ENCODE data around the gene FBXO22. TPM values are rescaled to one million over a fixed set of nuclear protein-coding genes. Genes with fewer than 3 reads are reported as not detected.

Gene FBXO22
- total RNA-seq, 1 experiment from 2014 or later: 47.7 TPM

DNA sequence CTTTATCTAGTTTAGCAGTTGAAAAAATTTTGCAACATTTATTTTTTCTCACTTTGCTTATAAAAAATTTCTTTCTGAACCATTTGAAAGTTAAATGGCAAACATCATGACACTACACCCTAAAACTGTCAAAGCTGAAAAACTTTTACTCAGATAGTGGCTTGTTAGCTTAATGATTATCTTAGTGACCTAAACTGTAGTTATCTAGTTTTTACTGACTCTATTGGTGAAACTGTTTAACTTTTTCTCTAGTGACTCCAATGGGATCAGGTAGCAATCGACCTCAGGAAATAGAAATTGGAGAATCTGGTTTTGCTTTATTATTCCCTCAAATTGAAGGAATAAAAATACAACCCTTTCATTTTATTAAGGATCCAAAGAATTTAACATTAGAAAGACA is 13.3 kb downstream of the FBXO22 start:
- intact Hi-C loops (cut with micrococcal nuclease; ENCODE audit: unreplicated experiment): no loop called here

DNA sequence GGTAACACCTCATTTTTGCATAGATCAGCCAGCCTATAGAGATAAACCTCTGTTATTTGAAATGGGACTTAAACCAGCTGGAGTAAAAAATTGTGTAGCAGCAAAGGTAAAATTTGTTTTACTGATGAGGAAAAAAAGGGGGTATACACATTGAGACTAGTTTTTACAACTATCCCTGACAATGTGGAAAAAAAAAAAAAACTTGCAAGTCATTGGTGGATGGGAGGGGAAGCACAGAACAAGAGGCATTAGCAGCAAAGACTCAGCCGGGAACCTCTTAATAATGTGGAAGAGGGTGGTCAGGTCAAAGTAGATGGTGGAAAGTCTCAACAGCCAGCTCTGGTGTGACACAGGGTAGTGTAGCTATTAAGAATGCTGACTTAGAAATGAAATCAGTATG is 14.5 kb downstream of the FBXO22 start:
- no peak overlapping the region for H3K27ac Mint-ChIP-seq (ENCODE audit: unreplicated experiment)
- no TSS peak for BruUV-seq (replicated peaks)
- POLR2A ChIA-PET: no interaction called here
- H3K4me3 Mint-ChIP-seq (ENCODE audit: unreplicated experiment): no peak overlapping the region
- CTCF ChIA-PET: no interaction called here
- Histone ChIP-seq H3K9me3 (no peaks in the 10 kb centered on the region), H3K4me3 (ENCODE audit: low read depth, low read length) (no peak overlapping the region), H3K36me3 (ENCODE audit: control insufficient read depth, insufficient read depth, low read length) (peaks cover 2% of the 10 kb centered on the region), H3K4me1 (peaks cover 5% of the 10 kb centered on the region; the same call in 1 of the 2 replicates), H3K27me3 (replicated peaks; ENCODE audit: control insufficient read depth, insufficient read depth, low read length) (no peaks in the 10 kb centered on the region)
- intact Hi-C loops (cut with micrococcal nuclease; ENCODE audit: unreplicated experiment): no loop called here
- no peak for DNase-seq
- H3K9me3 Mint-ChIP-seq (ENCODE audit: unreplicated experiment): no peaks in the 10 kb centered on the region
- H3K27me3 Mint-ChIP-seq (ENCODE audit: insufficient read depth, unreplicated experiment): no peaks in the 10 kb centered on the region
- TF ChIP-seq, protein P1, sequence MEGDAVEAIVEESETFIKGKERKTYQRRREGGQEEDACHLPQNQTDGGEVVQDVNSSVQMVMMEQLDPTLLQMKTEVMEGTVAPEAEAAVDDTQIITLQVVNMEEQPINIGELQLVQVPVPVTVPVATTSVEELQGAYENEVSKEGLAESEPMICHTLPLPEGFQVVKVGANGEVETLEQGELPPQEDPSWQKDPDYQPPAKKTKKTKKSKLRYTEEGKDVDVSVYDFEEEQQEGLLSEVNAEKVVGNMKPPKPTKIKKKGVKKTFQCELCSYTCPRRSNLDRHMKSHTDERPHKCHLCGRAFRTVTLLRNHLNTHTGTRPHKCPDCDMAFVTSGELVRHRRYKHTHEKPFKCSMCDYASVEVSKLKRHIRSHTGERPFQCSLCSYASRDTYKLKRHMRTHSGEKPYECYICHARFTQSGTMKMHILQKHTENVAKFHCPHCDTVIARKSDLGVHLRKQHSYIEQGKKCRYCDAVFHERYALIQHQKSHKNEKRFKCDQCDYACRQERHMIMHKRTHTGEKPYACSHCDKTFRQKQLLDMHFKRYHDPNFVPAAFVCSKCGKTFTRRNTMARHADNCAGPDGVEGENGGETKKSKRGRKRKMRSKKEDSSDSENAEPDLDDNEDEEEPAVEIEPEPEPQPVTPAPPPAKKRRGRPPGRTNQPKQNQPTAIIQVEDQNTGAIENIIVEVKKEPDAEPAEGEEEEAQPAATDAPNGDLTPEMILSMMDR (IDR thresholded peaks at IDR 0.05; ENCODE audit: insufficient read depth in 1 of 2, low read depth in 1 of 2, low read length in 1 of 2, severe bottlenecking in 1 of 2, unreplicated experiment in 1 of 2): no peak
- H3K36me3 Mint-ChIP-seq (ENCODE audit: insufficient read depth, unreplicated experiment): peaks cover 48% of the 10 kb centered on the region
- no peaks in the 10 kb centered on the region for H3K4me1 Mint-ChIP-seq (ENCODE audit: low read depth, unreplicated experiment)

More for the DNA sequence above, 13.3 kb downstream of the FBXO22 start:
- CTCF ChIA-PET: interaction anchor here (0.6 kb wide), 2 partner anchors 12 to 107 kb away, joined by 3 to 4 read pairs; no protein-coding TSS in a partner anchor
- Histone ChIP-seq H3K4me1 (peaks cover 5% of the 10 kb centered on the region; the same call in 1 of the 2 replicates), H3K27me3 (replicated peaks; ENCODE audit: control insufficient read depth, insufficient read depth, low read length) (no peaks in the 10 kb centered on the region), H3K9me3 (no peaks in the 10 kb centered on the region), H3K4me3 (ENCODE audit: low read depth, low read length) (no peak overlapping the region), H3K36me3 (ENCODE audit: control insufficient read depth, insufficient read depth, low read length) (peaks cover 2% of the 10 kb centered on the region)
- Mint-ChIP-seq H3K9me3 (ENCODE audit: unreplicated experiment) (no peaks in the 10 kb centered on the region), H3K4me1 (ENCODE audit: low read depth, unreplicated experiment) (no peaks in the 10 kb centered on the region), H3K27me3 (ENCODE audit: insufficient read depth, unreplicated experiment) (no peaks in the 10 kb centered on the region), H3K36me3 (ENCODE audit: insufficient read depth, unreplicated experiment) (peaks cover 45% of the 10 kb centered on the region), H3K27ac (ENCODE audit: unreplicated experiment) (no peak overlapping the region), H3K4me3 (ENCODE audit: unreplicated experiment) (no peak overlapping the region)
- TF ChIP-seq, protein P1 (IDR thresholded peaks at IDR 0.05; ENCODE audit: insufficient read depth in 1 of 2, low read depth in 1 of 2, low read length in 1 of 2, severe bottlenecking in 1 of 2, unreplicated experiment in 1 of 2): no peak
- DNase-seq: no peak
- POLR2A ChIA-PET: no interaction called here
- no TSS peak for BruUV-seq (replicated peaks)

DNA sequence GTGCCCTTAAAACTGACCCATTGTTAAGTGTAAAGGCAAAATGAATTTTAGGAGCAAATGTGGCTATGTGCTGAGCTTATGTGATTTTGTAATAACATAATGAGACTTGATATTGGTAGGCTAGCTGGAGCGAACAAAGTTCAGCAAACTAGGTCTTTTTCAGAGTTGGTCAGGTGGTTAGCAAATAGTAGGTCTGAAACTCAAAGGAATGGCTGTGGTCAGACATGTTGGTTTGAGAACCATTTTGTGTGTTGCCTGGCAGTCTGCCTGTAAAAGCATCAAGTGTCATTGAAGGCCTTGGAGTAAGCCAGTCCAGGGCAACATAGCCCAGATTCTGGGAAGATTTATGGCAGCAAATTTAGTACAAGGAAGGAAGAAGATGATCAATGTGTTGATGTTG is 16.4 kb downstream of the FBXO22 start:
- peaks cover 33% of the 10 kb centered on the region for H3K36me3 Mint-ChIP-seq (ENCODE audit: insufficient read depth, unreplicated experiment)
- BruUV-seq (replicated peaks): no TSS peak
- peaks cover under 1% of the 10 kb centered on the region for H3K4me1 Mint-ChIP-seq (ENCODE audit: low read depth, unreplicated experiment)
- Histone ChIP-seq H3K4me3 (ENCODE audit: low read depth, low read length) (no peak overlapping the region), H3K4me1 (peaks cover 5% of the 10 kb centered on the region; the same call in 1 of the 2 replicates), H3K9me3 (no peaks in the 10 kb centered on the region), H3K27me3 (replicated peaks; ENCODE audit: control insufficient read depth, insufficient read depth, low read length) (no peaks in the 10 kb centered on the region), H3K36me3 (ENCODE audit: control insufficient read depth, insufficient read depth, low read length) (peaks cover 2% of the 10 kb centered on the region)
- ChIA-PET CTCF (interaction anchor here (0.7 kb wide), 1 partner anchor 196 kb away, joined by 3 read pairs; a partner anchor contains a TSS), POLR2A (no interaction called here)
- no peaks in the 10 kb centered on the region for H3K9me3 Mint-ChIP-seq (ENCODE audit: unreplicated experiment)
- TF ChIP-seq, protein P1 (IDR thresholded peaks at IDR 0.05; ENCODE audit: insufficient read depth in 1 of 2, low read depth in 1 of 2, low read length in 1 of 2, severe bottlenecking in 1 of 2, unreplicated experiment in 1 of 2): no peak
- intact Hi-C loops (cut with micrococcal nuclease; ENCODE audit: unreplicated experiment): loop anchor here (10.0 kb wide), 2 partner anchors 135 to 195 kb away; partner anchors contain the start of gene TMEM266
- no peak overlapping the region for H3K27ac Mint-ChIP-seq (ENCODE audit: unreplicated experiment)
- no peak overlapping the region for H3K4me3 Mint-ChIP-seq (ENCODE audit: unreplicated experiment)
- DNase-seq: no peak
- H3K27me3 Mint-ChIP-seq (ENCODE audit: insufficient read depth, unreplicated experiment): no peaks in the 10 kb centered on the region
